Astrocyte (in vitro differentiated cells and primary cell): ENCODE data around the gene PTPN9.

Experiments
- EZH2 ChIP-seq: IDR thresholded peaks from 2 replicates; pipeline ENCODE4 v1.6.1; 2012; ENCODE audit warnings: mild to moderate bottlenecking, low read length, inconsistent platforms; ENCODE audit not compliant: insufficient read depth
- TF ChIP-seq, protein P1 (sequence below): IDR thresholded peaks from 2 replicates; pipeline ENCODE4 v1.5.1; 2011; ENCODE audit warnings: low read depth, mild to moderate bottlenecking, inconsistent platforms, low read length, moderate library complexity; ENCODE audit not compliant: insufficient read depth

DNA sequence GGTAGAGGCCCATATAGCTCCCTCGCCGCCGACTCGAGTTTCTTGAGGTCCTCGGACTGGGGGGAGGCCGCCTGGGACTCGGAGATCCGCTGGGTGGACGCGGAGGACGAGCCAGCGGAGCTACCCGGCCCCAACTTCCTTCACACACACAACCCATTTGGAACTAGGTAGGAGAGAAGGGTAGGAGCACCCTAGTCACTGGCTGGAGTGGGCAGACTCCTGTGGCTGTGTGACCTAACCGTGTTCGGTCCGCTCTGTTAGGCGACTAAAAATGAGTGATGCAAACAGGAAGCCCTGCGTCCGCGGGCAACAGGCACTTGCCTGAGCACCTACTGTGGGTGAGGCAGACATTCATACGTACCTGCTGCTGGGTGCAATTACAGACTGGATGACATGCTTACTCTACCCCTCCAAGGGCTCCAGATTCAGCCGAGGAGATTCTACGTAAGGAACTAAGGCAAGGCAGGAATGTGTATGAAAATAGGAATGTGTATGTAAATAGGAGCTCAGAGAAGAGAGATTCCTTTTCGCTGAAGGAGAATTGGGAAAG, 123.1 kb downstream of the PTPN9 start:
- TF ChIP-seq, protein P1, sequence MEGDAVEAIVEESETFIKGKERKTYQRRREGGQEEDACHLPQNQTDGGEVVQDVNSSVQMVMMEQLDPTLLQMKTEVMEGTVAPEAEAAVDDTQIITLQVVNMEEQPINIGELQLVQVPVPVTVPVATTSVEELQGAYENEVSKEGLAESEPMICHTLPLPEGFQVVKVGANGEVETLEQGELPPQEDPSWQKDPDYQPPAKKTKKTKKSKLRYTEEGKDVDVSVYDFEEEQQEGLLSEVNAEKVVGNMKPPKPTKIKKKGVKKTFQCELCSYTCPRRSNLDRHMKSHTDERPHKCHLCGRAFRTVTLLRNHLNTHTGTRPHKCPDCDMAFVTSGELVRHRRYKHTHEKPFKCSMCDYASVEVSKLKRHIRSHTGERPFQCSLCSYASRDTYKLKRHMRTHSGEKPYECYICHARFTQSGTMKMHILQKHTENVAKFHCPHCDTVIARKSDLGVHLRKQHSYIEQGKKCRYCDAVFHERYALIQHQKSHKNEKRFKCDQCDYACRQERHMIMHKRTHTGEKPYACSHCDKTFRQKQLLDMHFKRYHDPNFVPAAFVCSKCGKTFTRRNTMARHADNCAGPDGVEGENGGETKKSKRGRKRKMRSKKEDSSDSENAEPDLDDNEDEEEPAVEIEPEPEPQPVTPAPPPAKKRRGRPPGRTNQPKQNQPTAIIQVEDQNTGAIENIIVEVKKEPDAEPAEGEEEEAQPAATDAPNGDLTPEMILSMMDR: no peak
- TF ChIP-seq EZH2: no peak
